Endothelial cell of umbilical vein (primary cell): ENCODE measurements around the gene PLEKHG3. TPM values are rescaled to one million over a fixed set of nuclear protein-coding genes. Genes with fewer than 3 reads are reported as not detected.

ENCODE experiments used
- BruUV-seq: library from RNA; stranded (reverse); fragments of 400-500 nt; replicated peaks from 2 replicates; lab custom pipeline; 2021; lab: Mats Ljungman, UMichigan
- CTCF ChIA-PET: fragments of 300-600, 350-600 bp; sonication (Branson Sonifier 250); formaldehyde crosslinking; loops from one replicate; lab custom pipeline; 2021; ENCODE audit warnings: antibody characterized with exemption, inconsistent platforms; lab: Charles Lee
- POLR2A ChIA-PET: fragments of 300-600, 350-600 bp; sonication (Branson Sonifier 250); formaldehyde crosslinking; loops from one replicate; lab custom pipeline; 2021; ENCODE audit warnings: antibody characterized with exemption, inconsistent platforms; lab: Charles Lee
- DNase-seq: peaks from one replicate; pipeline ENCODE4 v3.0.0-alpha.2; 2011; ENCODE audit warnings: low read depth, low spot score
- FAIRE-seq: peaks from 2 replicates; lab custom pipeline; 2011; peaks lifted over from hg19 to GRCh38; lab: Jason Lieb, UNC
- H2AFZ ChIP-seq: 2 replicates; pipeline ENCODE4 v1.6.0; 2012; ENCODE audit warnings: low read depth, low read length, control low read depth, inconsistent platforms
- H3K27ac ChIP-seq: 2 replicates; pipeline ENCODE4 v1.5.1; 2011; ENCODE audit warnings: low read depth, mild to moderate bottlenecking, control low read depth, low read length, moderate library complexity; ENCODE audit not compliant: insufficient read depth
- H3K27me3 ChIP-seq, 2 experiments: 2 replicates each; pipeline versions ENCODE4 v1.6.0 to v1.6.1; 2011; ENCODE audit warnings: low read length in 2 of 2, mixed read lengths in 1 of 2; ENCODE audit not compliant: control insufficient read depth in 2 of 2, insufficient read depth in 2 of 2
- H3K36me3 ChIP-seq, 2 experiments: 2 replicates in 1 of 2; 3 replicates in 1 of 2; pipeline ENCODE4 v1.5.1; 2011; ENCODE audit warnings: low read length in 2 of 2, mild to moderate bottlenecking in 1 of 2, moderate library complexity in 1 of 2; ENCODE audit not compliant: control insufficient read depth in 2 of 2, insufficient read depth in 2 of 2; ENCODE audit errors: extremely low read depth in 1 of 2
- H3K4me1 ChIP-seq: 3 replicates; pipeline ENCODE4 v1.5.1; 2011; ENCODE audit warnings: mild to moderate bottlenecking, low read length; ENCODE audit not compliant: control insufficient read depth, insufficient read depth; ENCODE audit errors: extremely low read depth
- H3K4me2 ChIP-seq: 2 replicates; pipeline ENCODE4 v1.6.1; 2011; ENCODE audit warnings: low read length, control low read depth, mixed read lengths; ENCODE audit not compliant: insufficient read depth
- H3K4me3 ChIP-seq, 3 experiments: fragments of 200-600 bp in 1 of 3; sonication (generic), shearing (Covaris generic) in 1 of 3; replicated peaks in 1 of 3; 2 replicates each; pipeline ENCODE4 v1.5.1; 2011 to 2016; ENCODE audit warnings: control low read depth in 3 of 3, low read length in 3 of 3, mild to moderate bottlenecking in 2 of 3, inconsistent platforms in 1 of 3, low read depth in 1 of 3, moderate library complexity in 1 of 3; ENCODE audit not compliant: insufficient read depth in 1 of 3
- H3K79me2 ChIP-seq: 2 replicates; pipeline ENCODE4 v1.6.0; 2012; ENCODE audit warnings: low read length, inconsistent platforms; ENCODE audit not compliant: control insufficient read depth, insufficient read depth
- H3K9ac ChIP-seq: replicated peaks from 2 replicates; pipeline ENCODE3; 2011; ENCODE audit warnings: low read length, control low read depth; ENCODE audit not compliant: insufficient read depth; ENCODE audit errors: extremely low read depth
- H3K9me1 ChIP-seq: replicated peaks from 3 replicates; pipeline ENCODE4 v1.6.0; 2011; ENCODE audit warnings: mild to moderate bottlenecking, low read length; ENCODE audit not compliant: control insufficient read depth, insufficient read depth; ENCODE audit errors: extremely low read depth
- H3K9me3 ChIP-seq: replicated peaks from 2 replicates; pipeline ENCODE4 v1.5.1; 2012; ENCODE audit warnings: low read length, inconsistent platforms; ENCODE audit not compliant: control insufficient read depth, insufficient read depth
- H4K20me1 ChIP-seq: replicated peaks from 2 replicates; pipeline ENCODE3; 2011; ENCODE audit warnings: mild to moderate bottlenecking, low read length; ENCODE audit not compliant: control insufficient read depth, insufficient read depth; ENCODE audit errors: extremely low read depth
- CTCF ChIP-seq, 2 donors: IDR thresholded peaks; 1 replicate in 1 of 2; 2 replicates in 1 of 2; pipeline ENCODE4 v1.5.1; 2011; ENCODE audit warnings: low read length in 2 of 2, mild to moderate bottlenecking in 2 of 2, moderate library complexity in 2 of 2, control low read depth in 1 of 2, inconsistent platforms in 1 of 2, low read depth in 1 of 2; ENCODE audit not compliant: insufficient read depth in 1 of 2; ENCODE audit errors: extremely low read depth in 1 of 2
- EZH2 ChIP-seq: IDR thresholded peaks from 2 replicates; pipeline ENCODE4 v1.6.1; 2012; ENCODE audit warnings: borderline replicate concordance, low read depth, mild to moderate bottlenecking, moderate library complexity, low read length, inconsistent platforms; ENCODE audit not compliant: severe bottlenecking
- FOS ChIP-seq: IDR thresholded peaks from 2 replicates; pipeline ENCODE4 v1.6.1; 2011; ENCODE audit warnings: mild to moderate bottlenecking, low read length, moderate library complexity, borderline replicate concordance; ENCODE audit not compliant: insufficient read depth
- GATA2 ChIP-seq: IDR thresholded peaks from 2 replicates; pipeline ENCODE4 v1.7.0; 2011; ENCODE audit warnings: low read depth, mild to moderate bottlenecking, moderate library complexity, mixed read lengths, low read length; ENCODE audit not compliant: insufficient read length, insufficient read depth
- JUN ChIP-seq: IDR thresholded peaks from 2 replicates; pipeline ENCODE4 v1.6.1; 2011; ENCODE audit warnings: borderline replicate concordance, low read depth; ENCODE audit not compliant: insufficient read length, insufficient read depth
- MAX ChIP-seq: IDR thresholded peaks from 2 replicates; pipeline ENCODE4 v1.6.1; 2011; ENCODE audit not compliant: insufficient read depth, insufficient read length
- MYC ChIP-seq: IDR thresholded peaks from one replicate; pipeline ENCODE4 v1.6.1; 2011; ENCODE audit warnings: mild to moderate bottlenecking, low read depth, low read length
- POLR2A ChIP-seq: IDR thresholded peaks from 2 replicates; pipeline ENCODE4 v1.6.1; 2012; ENCODE audit warnings: low read depth, mild to moderate bottlenecking, control low read depth, low read length
- POLR2AphosphoS5 ChIP-seq: IDR thresholded peaks from 2 replicates; pipeline ENCODE4 v1.6.1; 2012; ENCODE audit warnings: low read depth, mild to moderate bottlenecking, control low read depth, low read length, moderate library complexity; ENCODE audit not compliant: insufficient read depth
- dilution Hi-C: fragments of 300-500 bp; cut with MboI; formaldehyde crosslinking; loops from one replicate; pipeline ENCODE4 v1.15.0; 2019; ENCODE audit warnings: low sequenced_read_pairs; ENCODE audit not compliant: extremely low pct_ligation_motif_present
- intact Hi-C: fragments of 100-400 bp; cut with micrococcal nuclease; formaldehyde crosslinking; loops from one replicate; pipeline ENCODE4 v1.10.0; 2022
- microRNA-seq: library from miRNA; unstranded; fragments of <30 nt; microRNA quantifications from one replicate; pipeline ENCODE4 v1.2.0, GENCODE V29; 2021; ENCODE audit warnings: borderline number of aligned reads, borderline replicate concordance
- polyA plus RNA-seq, 4 experiments: library from polyadenylated mRNA; depleted of rRNA in 3 of 4; stranded (reverse) in 3 of 4; unstranded in 1 of 4; fragments of >200 nt; gene quantifications; 2 replicates each; pipeline versions ENCODE4 v1.2.1 to v1.2.3, GENCODE V29; 2011 to 2012; ENCODE audit warnings: missing spikeins in 1 of 4
- total RNA-seq: library from RNA; stranded (reverse); gene quantifications from 2 replicates; pipeline ENCODE4 v1.2.3, GENCODE V29; 2021

The PLEKHG3 gene
- total and polyA plus RNA-seq, 2 donors (not counting 3 experiments of a cell fraction or from before 2014, with no cell fraction given), result 6.6 to 8.0 TPM

GRCh38 chr14:64799555-64799954, 95.3 kb downstream of the PLEKHG3 start:
- H3K9me3 ChIP-seq, result no peaks in the 10 kb centered on the region
- ChIA-PET POLR2A (no interaction called here), CTCF (interaction anchor here (0.6 to 5.2 kb wide), 13 partner anchors 9 to 222 kb away, joined by 3 to 61 read pairs (median 4); no protein-coding TSS in a partner anchor)
- dilution Hi-C loops (no loop called here), intact Hi-C loops (no loop called here)
- no peak overlapping the region for H3K4me2 ChIP-seq
- no peak overlapping the region for H2AFZ ChIP-seq
- H3K9me1 ChIP-seq, result no peaks in the 10 kb centered on the region
- H4K20me1 ChIP-seq, result no peaks in the 10 kb centered on the region
- no TSS peak for BruUV-seq
- no peak overlapping the region for H3K27ac ChIP-seq
- TF ChIP-seq POLR2AphosphoS5 (no peak), GATA2 (no peak), FOS (no peak), MYC (no peak), JUN (no peak), EZH2 (no peak), POLR2A (no peak), CTCF (IDR thresholded peaks at IDR 0.05; ENCODE audit: extremely low read depth in 1 of 2, insufficient read depth in 1 of 2, low read depth in 1 of 2, low read length in 2 of 2) (no peak), MAX (no peak)
- FAIRE-seq (no peak), DNase-seq (no peak)
- no peaks in the 10 kb centered on the region for H3K4me1 ChIP-seq
- H3K36me3 ChIP-seq, result no peaks in the 10 kb centered on the region
- H3K27me3 ChIP-seq, result peaks cover 0 to 4% of the 10 kb centered on the region in 2 experiments
- no peak overlapping the region for H3K4me3 ChIP-seq
- no peak overlapping the region for H3K9ac ChIP-seq
- H3K79me2 ChIP-seq, result no peaks in the 10 kb centered on the region

Small RNAs within 50 kb of the gene (microRNA-seq; reads per million reads assigned to microRNA genes)
- gene MIR7855, result not detected

Other genes starting within 250 kb of the PLEKHG3 start
- 0.75 and 1.1 TPM in 2 replicates for gene AKAP5, start 238.9 kb upstream of the PLEKHG3 start, total RNA-seq
- gene AKAP5, start 238.9 kb upstream of the PLEKHG3 start, polyA plus RNA-seq, result 0.06 and 0.10 TPM in 2 replicates
- 6.4 and 7.7 TPM in 2 replicates for gene ZBTB25, start 200.6 kb upstream of the PLEKHG3 start, total RNA-seq
- 3.2 and 3.7 TPM in 2 replicates for gene ZBTB25, start 200.6 kb upstream of the PLEKHG3 start, polyA plus RNA-seq
- 32.2 and 32.5 TPM in 2 replicates for gene ZBTB1, start 199.7 kb upstream of the PLEKHG3 start, total RNA-seq
- 9.7 and 12.4 TPM in 2 replicates for gene ZBTB1, start 199.7 kb upstream of the PLEKHG3 start, polyA plus RNA-seq
- gene HSPA2, start 163.7 kb upstream of the PLEKHG3 start, total RNA-seq, result 8.2 and 11.4 TPM in 2 replicates
- 5.3 and 5.6 TPM in 2 replicates for gene HSPA2, start 163.7 kb upstream of the PLEKHG3 start, polyA plus RNA-seq
- gene PPP1R36, start 154.5 kb upstream of the PLEKHG3 start, total RNA-seq, result 0.51 and 0.60 TPM in 2 replicates
- 0.28 TPM in 1 of 2 replicates, not detected in the other for gene PPP1R36, start 154.5 kb upstream of the PLEKHG3 start, polyA plus RNA-seq
- gene SPTB, start 175.5 kb downstream of the PLEKHG3 start, total RNA-seq, result 0.07 TPM in 1 of 2 replicates, not detected in the other
- gene SPTB, start 175.5 kb downstream of the PLEKHG3 start, polyA plus RNA-seq, result 0.02 and 0.03 TPM in 2 replicates
- 44.0 and 44.4 TPM in 2 replicates for gene CHURC1, start 210.0 kb downstream of the PLEKHG3 start, total RNA-seq
- gene CHURC1, start 210.0 kb downstream of the PLEKHG3 start, polyA plus RNA-seq, result 56.5 and 62.2 TPM in 2 replicates
- not detected in 2 replicates for gene GPX2, start 238.3 kb downstream of the PLEKHG3 start, total RNA-seq
- gene GPX2, start 238.3 kb downstream of the PLEKHG3 start, polyA plus RNA-seq, result not detected in 2 replicates